ENCODE measurements around the gene MBOAT1.

GRCh38 chr6:20061952-20062351, 150.3 kb downstream of the MBOAT1 start:
- TF ChIP-seq CTCF (IDR thresholded peaks at IDR 0.05) (no peak), POLR2A (IDR thresholded peaks at IDR 0.05) (no peak)
